NCI-H2107 (cell line): ENCODE data around the gene IPPK.

Experiments used
- DNase-seq: peaks from one replicate; lab custom pipeline; 2025; lab: John Stamatoyannopoulos, UW

Gene IPPK

GRCh38 chr9:92657296-92658094 is 12.4 kb downstream of the IPPK start:
- no peak for DNase-seq

GRCh38 chr9:92656537-92656925 is 13.4 kb downstream of the IPPK start:
- no peak for DNase-seq

GRCh38 chr9:92655896-92656536 is 13.9 kb downstream of the IPPK start:
- DNase-seq, result no peak

- no peak for DNase-seq
Measured at GRCh38 chr9:92655366-92655765, 14.6 kb downstream of the IPPK start.

GRCh38 chr9:92654481-92655301 is 15.2 kb downstream of the IPPK start:
- no peak for DNase-seq

GRCh38 chr9:92652461-92652860 is 17.5 kb downstream of the IPPK start:
- no peak for DNase-seq

- DNase-seq, result no peak
Measured at GRCh38 chr9:92650839-92651621, 18.9 kb downstream of the IPPK start.

GRCh38 chr9:92650296-92650695 is 19.6 kb downstream of the IPPK start:
- no peak for DNase-seq

- DNase-seq, result no peak
Measured at GRCh38 chr9:92649007-92649406, 20.9 kb downstream of the IPPK start.

GRCh38 chr9:92648474-92648971 is 21.4 kb downstream of the IPPK start:
- DNase-seq, result no peak

GRCh38 chr9:92647671-92648473 is 22.1 kb downstream of the IPPK start:
- no peak for DNase-seq

- no peak for DNase-seq
Measured at GRCh38 chr9:92645041-92645440, 24.9 kb downstream of the IPPK start.

GRCh38 chr9:92644278-92644677 is 25.7 kb downstream of the IPPK start:
- DNase-seq, result no peak

GRCh38 chr9:92642564-92642963 is 27.4 kb downstream of the IPPK start:
- DNase-seq, result no peak

- no peak for DNase-seq
Measured at GRCh38 chr9:92642041-92642451, 27.9 kb downstream of the IPPK start.

GRCh38 chr9:92641092-92641809 is 28.7 kb downstream of the IPPK start:
- no peak for DNase-seq

- no peak for DNase-seq
Measured at GRCh38 chr9:92640398-92641091, 29.4 kb downstream of the IPPK start.

GRCh38 chr9:92639791-92640271 is 30.1 kb downstream of the IPPK start:
- no peak for DNase-seq

GRCh38 chr9:92639124-92639523 is 30.8 kb downstream of the IPPK start:
- DNase-seq, result no peak
